Breast epithelium (tissue), 3 donors: ENCODE data around the gene UNK.

Source experiments
- CTCF ChIP-seq, 3 donors: fragments of 450-650 bp; IDR thresholded peaks; one replicate each; pipeline ENCODE4 v1.5.1; 2016 to 2017; ENCODE audit warnings: antibody characterized with exemption in 3 of 3, mild to moderate bottlenecking in 3 of 3, moderate library complexity in 3 of 3
- POLR2A ChIP-seq: fragments of 450-650 bp; IDR thresholded peaks from one replicate; pipeline ENCODE4 v1.6.1; 2016; ENCODE audit warnings: antibody characterized with exemption, mild to moderate bottlenecking, moderate library complexity
- POLR2AphosphoS5 ChIP-seq, 3 donors: sonication (generic); formaldehyde crosslinking; IDR thresholded peaks; one replicate each; pipeline ENCODE4 v1.6.1; 2017; ENCODE audit warnings: antibody characterized with exemption in 3 of 3

GRCh38 chr17:75819116-75819515 is 34.5 kb downstream of the UNK start:
- TF ChIP-seq CTCF (IDR thresholded peaks at IDR 0.05) (no peak), POLR2AphosphoS5 (IDR thresholded peaks at IDR 0.05) (no peak), POLR2A (no peak)
